Inflammatory macrophage treated with lipopolysaccharide for 1 hour (primary cell): ENCODE measurements around the gene H1-8.

ENCODE experiments used
- DNase-seq, 2 donors: peaks; one replicate each; pipeline ENCODE4 v3.0.0-alpha.2; 2020 to 2022

H1-8 gene

GRCh38 chr3:129557548-129557894, 14.5 kb downstream of the H1-8 start:
- DNase-seq = no peak

GRCh38 chr3:129558081-129558771, 15.3 kb downstream of the H1-8 start:
- no peak for DNase-seq

GRCh38 chr3:129558772-129559564, 16.0 kb downstream of the H1-8 start:
- no peak for DNase-seq

- DNase-seq = no peak
These were observed 16.6 kb downstream of the H1-8 start for GRCh38 chr3:129559565-129560079.

- no peak for DNase-seq
These were observed 17.4 kb downstream of the H1-8 start for GRCh38 chr3:129560269-129560787.

GRCh38 chr3:129560911-129561594, 18.1 kb downstream of the H1-8 start:
- DNase-seq = no peak

GRCh38 chr3:129561619-129562248, 18.8 kb downstream of the H1-8 start:
- no peak for DNase-seq

GRCh38 chr3:129562803-129563202, 19.8 kb downstream of the H1-8 start:
- no peak for DNase-seq

GRCh38 chr3:129563332-129563731, 20.4 kb downstream of the H1-8 start:
- DNase-seq = no peak

GRCh38 chr3:129563850-129564535, 21.0 kb downstream of the H1-8 start:
- no peak for DNase-seq

- DNase-seq = no peak
These were observed 22.1 kb downstream of the H1-8 start for GRCh38 chr3:129564981-129565644.

- no peak for DNase-seq
These were observed 22.9 kb downstream of the H1-8 start for GRCh38 chr3:129565902-129566301.

- DNase-seq = no peak
These were observed 24.3 kb downstream of the H1-8 start for GRCh38 chr3:129567176-129567705.

- DNase-seq = no peak
These were observed 25.0 kb downstream of the H1-8 start for GRCh38 chr3:129567939-129568338.

- no peak for DNase-seq
These were observed 26.9 kb downstream of the H1-8 start for GRCh38 chr3:129569856-129570255.

GRCh38 chr3:129571605-129572547, 28.9 kb downstream of the H1-8 start:
- no peak for DNase-seq

- no peak for DNase-seq
These were observed 29.6 kb downstream of the H1-8 start for GRCh38 chr3:129572603-129573002.

- DNase-seq = no peak
These were observed 30.5 kb downstream of the H1-8 start for GRCh38 chr3:129573493-129573892.

- DNase-seq = no peak
These were observed 31.2 kb downstream of the H1-8 start for GRCh38 chr3:129574206-129574605.
